Measurements from ENCODE around the gene UGT2B28.
"Not testable (repeated sequence)": the region's sequence is repeated elsewhere in the genome, so short reads cannot be mapped to it uniquely, and the experiment has no call there.

UGT2B28 gene

GRCh38 chr4:69280081-69280480, at the start of gene UGT2B28:
Gene UGT2B28 (plus strand): TSS chr4:69280475. CDS start chr4:69280501, 26 bp downstream.
- peak; percentile 86 for DNase-seq (ENCODE audit: low read depth)
- H3K4me3 ChIP-seq (ENCODE audit: low read depth, low read length), result not testable (repeated sequence)

- no peak overlapping the region for H3K4me3 ChIP-seq (ENCODE audit: low read depth, low read length)
- TF ChIP-seq, protein P1, sequence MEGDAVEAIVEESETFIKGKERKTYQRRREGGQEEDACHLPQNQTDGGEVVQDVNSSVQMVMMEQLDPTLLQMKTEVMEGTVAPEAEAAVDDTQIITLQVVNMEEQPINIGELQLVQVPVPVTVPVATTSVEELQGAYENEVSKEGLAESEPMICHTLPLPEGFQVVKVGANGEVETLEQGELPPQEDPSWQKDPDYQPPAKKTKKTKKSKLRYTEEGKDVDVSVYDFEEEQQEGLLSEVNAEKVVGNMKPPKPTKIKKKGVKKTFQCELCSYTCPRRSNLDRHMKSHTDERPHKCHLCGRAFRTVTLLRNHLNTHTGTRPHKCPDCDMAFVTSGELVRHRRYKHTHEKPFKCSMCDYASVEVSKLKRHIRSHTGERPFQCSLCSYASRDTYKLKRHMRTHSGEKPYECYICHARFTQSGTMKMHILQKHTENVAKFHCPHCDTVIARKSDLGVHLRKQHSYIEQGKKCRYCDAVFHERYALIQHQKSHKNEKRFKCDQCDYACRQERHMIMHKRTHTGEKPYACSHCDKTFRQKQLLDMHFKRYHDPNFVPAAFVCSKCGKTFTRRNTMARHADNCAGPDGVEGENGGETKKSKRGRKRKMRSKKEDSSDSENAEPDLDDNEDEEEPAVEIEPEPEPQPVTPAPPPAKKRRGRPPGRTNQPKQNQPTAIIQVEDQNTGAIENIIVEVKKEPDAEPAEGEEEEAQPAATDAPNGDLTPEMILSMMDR (IDR thresholded peaks at IDR 0.05; ENCODE audit: control insufficient read depth, extremely low read depth, insufficient read depth), result no peak
- peak; percentile 67 for DNase-seq (ENCODE audit: low read depth)
These were observed 41.2 kb upstream of the UGT2B28 start for GRCh38 chr4:69239092-69239491.

GRCh38 chr4:69239557-69240168, 40.6 kb upstream of the UGT2B28 start:
- TF ChIP-seq, protein P1 (IDR thresholded peaks at IDR 0.05; ENCODE audit: control insufficient read depth, extremely low read depth, insufficient read depth), result no peak
- no peak overlapping the region for H3K4me3 ChIP-seq (ENCODE audit: low read depth, low read length)
- peak; percentile 34 for DNase-seq (ENCODE audit: low read depth)

DNA sequence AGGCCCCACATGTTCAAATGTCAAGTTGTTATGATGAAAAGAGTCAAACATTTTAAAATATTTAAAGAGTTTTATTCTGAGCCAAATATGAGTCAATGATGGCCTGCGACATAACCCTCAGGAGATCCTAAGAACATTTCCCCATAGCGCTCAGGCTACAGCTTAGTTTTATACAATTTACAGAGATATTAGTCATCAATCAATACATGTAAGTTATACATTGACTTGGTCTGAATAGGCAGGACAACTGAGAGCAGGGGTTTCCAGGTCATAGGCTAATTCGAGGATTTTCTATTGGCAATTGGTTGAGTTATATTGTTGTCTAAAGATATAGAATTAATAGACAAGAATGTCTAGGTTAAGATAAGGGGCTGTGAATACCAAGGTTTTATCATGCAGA, 39.5 kb upstream of the UGT2B28 start:
- DNase-seq (ENCODE audit: low read depth); H3K4me3 ChIP-seq (ENCODE audit: low read depth, low read length): not testable (repeated sequence)

DNA sequence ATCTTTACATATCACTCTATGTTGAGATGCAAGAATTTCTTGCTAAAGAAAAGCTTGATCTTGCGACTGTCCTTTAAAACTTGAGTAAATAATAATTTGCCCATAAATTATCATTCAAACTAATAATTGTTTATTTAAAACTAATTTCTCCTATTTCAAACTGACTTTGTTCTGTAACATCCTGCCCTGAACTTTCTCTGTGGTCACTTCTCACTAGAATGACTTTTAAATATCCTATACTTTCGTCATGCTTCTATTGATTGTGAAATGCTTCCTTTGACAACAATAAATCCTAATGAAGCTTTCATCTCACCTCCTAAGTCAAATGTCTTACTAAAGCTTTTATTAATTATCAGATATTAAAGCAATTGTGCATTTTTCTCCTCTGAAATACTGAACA, 38.5 kb upstream of the UGT2B28 start:
- not testable (repeated sequence) for DNase-seq (ENCODE audit: low read depth); H3K4me3 ChIP-seq (ENCODE audit: low read depth, low read length)

- H3K4me3 ChIP-seq (ENCODE audit: low read depth, low read length); DNase-seq (ENCODE audit: low read depth): not testable (repeated sequence)
These were observed 37.6 kb upstream of the UGT2B28 start for GRCh38 chr4:69242562-69243240.

DNA sequence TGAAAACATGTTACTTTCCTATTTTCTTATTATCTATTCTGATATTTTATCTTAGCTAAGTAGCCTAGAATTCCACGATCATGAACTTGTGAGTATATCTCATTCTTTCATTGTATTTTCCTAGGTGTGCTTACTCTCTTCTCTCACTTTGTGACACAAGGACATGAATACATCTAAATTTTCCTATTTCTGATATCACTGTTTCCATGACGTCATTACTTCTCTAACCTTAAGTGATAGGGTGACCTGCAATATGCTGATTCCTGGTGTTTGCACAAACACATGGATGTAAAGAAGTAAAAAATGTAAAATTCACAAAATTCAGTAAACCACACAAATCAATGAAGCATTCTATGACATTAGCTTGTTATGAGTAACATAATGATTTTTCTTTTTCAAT, 29.4 kb upstream of the UGT2B28 start:
- not testable (repeated sequence) for H3K4me3 ChIP-seq (ENCODE audit: low read depth, low read length); DNase-seq (ENCODE audit: low read depth)

DNA sequence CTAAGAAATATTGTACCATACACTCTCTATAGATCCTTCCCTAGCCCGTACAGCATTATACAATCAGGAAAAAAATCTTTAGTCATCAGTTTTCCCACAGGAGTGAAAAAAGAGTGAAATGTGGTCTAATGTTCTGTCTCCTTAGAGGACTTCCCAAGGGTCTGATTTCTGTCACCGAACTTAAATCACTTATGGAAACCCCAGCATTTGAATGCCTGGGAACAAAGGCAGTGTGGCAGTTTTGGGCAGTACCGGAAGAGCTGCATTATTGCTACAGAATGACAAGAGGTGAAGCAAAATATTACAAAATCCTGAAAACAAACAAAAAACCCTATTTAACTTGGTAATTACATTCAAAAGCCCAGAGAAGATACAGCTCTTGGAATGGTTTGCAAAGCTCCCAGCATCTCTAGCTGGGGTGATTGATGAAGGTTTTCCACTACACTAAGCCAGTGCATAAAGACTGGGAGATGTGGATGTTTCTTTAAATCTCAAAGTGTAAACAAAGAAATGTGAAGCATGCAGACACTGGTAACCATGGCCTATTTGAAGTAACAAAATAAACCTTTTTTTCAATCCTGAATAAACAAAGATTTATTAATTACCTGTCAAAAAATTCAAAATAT, 27.0 kb upstream of the UGT2B28 start:
- not testable (repeated sequence) for H3K4me3 ChIP-seq (ENCODE audit: low read depth, low read length); DNase-seq (ENCODE audit: low read depth)

DNA sequence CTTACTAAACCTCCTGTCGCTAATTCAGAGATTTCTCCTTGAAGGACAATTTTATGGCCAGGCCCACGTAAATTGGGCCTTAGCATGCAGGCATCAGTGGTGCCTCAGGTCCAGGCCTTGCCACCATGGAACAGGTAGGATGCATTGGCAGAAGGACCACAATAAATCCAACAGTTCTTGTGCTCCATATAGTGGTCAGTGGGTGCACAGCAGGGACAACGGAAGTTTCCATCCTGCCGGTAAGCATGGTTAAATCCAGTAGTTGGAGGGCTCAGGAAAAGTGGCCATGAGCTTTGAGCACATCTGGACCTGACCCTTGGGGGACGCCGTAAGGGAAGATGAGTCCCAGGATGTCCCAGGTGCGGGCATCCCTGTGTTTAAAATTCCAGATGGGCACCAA, 11.7 kb upstream of the UGT2B28 start:
- not testable (repeated sequence) for H3K4me3 ChIP-seq (ENCODE audit: low read depth, low read length); DNase-seq (ENCODE audit: low read depth)

GRCh38 chr4:69296356-69296755, 16.1 kb downstream of the UGT2B28 start:
- not testable (repeated sequence) for H3K4me3 ChIP-seq (ENCODE audit: low read depth, low read length); DNase-seq (ENCODE audit: low read depth)

- not testable (repeated sequence) for DNase-seq (ENCODE audit: low read depth); H3K4me3 ChIP-seq (ENCODE audit: low read depth, low read length)
These were observed 28.3 kb downstream of the UGT2B28 start for GRCh38 chr4:69308426-69309033.

DNA sequence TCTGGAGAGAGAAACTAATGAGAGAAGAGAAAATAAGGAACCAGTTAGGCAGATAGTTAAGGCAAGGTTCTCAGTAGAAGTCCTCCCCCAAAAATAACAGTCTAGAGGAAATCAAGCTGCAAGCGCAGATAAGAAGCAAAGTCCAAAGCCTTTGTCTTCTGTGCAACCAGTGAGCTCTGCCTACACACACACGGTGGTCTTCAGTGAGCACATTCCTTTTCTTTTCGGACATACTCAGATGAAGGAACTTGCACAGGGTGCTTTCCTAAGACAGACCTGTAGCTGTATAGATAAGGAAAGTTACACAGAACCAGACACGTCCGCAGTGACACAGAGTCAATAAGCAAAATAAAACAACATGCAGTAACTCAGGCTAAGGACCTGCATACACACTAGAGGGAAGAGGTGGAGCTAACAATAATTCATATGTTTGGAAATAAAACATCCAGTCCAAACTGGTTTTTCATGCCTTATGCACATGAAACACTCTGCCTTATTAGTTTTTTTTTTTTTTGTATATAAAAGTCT, 29.3 kb downstream of the UGT2B28 start:
- H3K4me3 ChIP-seq (ENCODE audit: low read depth, low read length), result peak overlapping the region; percentile 29; the same call in 1 of the 2 replicates
- DNase-seq (ENCODE audit: low read depth), result peak; percentile 80

DNA sequence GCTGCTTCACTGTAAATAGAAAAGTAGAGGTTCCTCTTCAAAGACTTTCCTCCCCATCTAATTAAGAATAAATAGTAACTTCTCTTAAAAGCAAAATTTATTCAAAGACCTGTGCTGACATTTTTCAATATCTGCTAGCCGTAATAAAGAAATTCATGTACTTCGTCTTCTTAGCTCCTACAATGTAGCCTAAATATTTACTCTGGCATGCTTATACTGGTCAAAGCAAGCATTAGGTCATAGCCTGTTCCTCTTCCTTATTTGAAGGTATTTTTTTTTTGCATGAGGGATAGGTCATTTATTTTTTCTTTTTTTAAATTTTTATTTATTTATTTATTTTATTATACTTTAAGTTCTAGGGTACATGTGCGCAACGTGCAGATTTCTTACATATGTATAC, 30.0 kb downstream of the UGT2B28 start:
- peak overlapping the region; percentile 29; the same call in 1 of the 2 replicates for H3K4me3 ChIP-seq (ENCODE audit: low read depth, low read length)
- peak; percentile 57 for DNase-seq (ENCODE audit: low read depth)

All from LNCaP clone FGC (cell line).